AG09319 (cell line): Measurements from ENCODE around the gene CLEC7A.

Experiments used
- DNase-seq: peaks from one replicate; pipeline ENCODE4 v3.0.0-alpha.2; 2010; ENCODE audit warnings: low read depth; ENCODE audit errors: extremely low read depth
- TF ChIP-seq, protein P1 (sequence below): IDR thresholded peaks from 2 replicates; pipeline ENCODE4 v1.5.1; 2011; ENCODE audit warnings: low read depth, mild to moderate bottlenecking, inconsistent platforms, low read length, moderate library complexity

CLEC7A gene

DNA sequence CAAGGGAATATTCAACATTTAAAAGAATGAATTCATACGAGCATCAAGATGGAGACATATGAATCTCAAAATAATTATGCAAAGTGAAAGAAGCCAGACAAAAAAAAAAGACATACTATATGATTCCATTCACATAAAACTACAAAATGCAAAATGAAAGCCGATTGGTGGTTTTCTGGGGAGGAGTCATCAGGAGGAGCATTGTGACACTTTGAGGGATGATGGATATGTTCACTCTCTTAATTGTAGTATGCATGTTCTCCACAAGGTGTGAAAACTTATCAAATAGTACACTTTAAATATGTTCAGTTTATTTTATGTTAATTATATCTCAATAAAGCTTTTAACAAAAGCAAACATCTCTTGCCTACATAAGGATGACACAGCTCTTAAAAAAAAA lies 28.4 kb upstream of the CLEC7A start:
- no peak for DNase-seq
- TF ChIP-seq, protein P1, sequence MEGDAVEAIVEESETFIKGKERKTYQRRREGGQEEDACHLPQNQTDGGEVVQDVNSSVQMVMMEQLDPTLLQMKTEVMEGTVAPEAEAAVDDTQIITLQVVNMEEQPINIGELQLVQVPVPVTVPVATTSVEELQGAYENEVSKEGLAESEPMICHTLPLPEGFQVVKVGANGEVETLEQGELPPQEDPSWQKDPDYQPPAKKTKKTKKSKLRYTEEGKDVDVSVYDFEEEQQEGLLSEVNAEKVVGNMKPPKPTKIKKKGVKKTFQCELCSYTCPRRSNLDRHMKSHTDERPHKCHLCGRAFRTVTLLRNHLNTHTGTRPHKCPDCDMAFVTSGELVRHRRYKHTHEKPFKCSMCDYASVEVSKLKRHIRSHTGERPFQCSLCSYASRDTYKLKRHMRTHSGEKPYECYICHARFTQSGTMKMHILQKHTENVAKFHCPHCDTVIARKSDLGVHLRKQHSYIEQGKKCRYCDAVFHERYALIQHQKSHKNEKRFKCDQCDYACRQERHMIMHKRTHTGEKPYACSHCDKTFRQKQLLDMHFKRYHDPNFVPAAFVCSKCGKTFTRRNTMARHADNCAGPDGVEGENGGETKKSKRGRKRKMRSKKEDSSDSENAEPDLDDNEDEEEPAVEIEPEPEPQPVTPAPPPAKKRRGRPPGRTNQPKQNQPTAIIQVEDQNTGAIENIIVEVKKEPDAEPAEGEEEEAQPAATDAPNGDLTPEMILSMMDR, result no peak

DNA sequence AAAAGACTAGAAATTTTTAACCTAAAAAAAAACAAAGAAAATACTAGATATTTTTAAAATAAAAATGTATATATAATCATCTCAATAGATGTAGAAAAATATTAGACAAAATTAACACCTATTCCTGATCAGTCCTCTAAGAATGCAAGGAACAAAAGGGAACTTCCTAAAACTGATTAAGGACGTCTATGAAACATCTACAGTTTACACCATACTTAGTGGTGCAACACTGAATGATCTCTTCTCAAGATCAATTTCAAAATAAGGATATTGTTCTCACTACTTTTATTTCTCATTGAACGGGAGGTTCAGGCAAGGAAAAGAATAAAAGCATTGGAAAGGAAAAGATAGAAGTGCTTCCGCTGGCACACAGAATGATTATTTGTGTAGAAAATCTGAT lies 26.0 kb upstream of the CLEC7A start:
- TF ChIP-seq, protein P1, result no peak
- no peak for DNase-seq

DNA sequence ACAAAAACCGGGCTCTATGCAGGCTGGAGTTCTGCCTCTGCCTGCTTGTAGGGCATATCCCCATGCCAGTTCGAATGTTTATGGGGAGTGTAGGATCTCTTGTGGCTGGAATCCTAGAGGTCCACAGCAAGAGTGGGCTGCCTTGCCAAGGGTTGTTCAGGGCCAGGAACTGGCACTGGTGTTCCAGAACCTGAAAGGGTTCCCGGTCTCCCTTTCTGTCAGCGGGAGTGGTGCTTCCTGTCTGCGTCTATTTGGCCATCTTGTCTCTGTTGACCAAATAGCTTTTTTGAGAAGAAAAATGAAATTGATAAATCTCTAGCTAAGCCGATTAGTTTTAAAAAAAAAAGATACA lies 24.1 kb upstream of the CLEC7A start:
- TF ChIP-seq, protein P1, result no peak
- no peak for DNase-seq

DNA sequence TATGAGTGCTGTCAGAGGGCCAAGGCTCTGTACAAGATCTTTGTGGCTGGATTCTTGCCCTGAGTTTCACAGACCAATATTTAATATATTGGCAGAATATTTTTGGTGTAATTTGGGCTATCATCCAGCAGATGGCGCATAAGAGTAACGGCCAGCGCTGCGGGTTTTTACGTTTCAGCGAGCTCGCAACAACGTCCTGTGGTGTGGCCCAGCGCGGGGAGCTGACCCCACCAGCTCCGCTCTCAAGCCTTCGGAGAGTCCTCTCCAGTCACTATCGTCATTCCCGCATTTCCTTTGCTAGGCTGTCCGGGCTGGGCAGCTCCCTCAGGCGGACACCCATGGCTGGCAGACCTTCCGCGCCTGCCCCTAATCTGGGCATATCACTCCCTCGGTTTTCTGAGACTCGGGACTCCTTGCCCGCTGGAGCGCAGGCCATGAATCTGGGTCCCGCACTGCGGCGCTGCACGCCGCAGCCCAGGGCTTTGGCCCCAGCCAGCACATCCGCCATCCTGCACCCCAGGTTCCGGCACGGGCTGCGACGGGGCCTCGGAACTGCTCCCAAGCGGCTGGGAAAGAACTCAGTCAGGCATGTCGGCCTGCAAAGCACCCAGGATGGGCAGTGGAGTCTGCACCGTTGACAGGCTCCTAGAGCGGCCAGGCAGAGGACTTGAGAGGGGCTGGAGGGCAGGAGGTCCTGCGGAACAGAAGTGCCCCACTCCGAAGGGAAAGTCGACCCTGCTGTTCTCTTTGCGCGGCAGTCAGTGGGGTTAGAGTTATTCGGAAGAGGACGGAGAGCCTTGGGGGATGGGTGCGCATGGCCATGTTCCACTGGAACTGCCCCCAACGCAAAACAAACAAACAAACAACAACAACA lies 23.5 kb upstream of the CLEC7A start:
- DNase-seq, result no peak
- TF ChIP-seq, protein P1, result peak; percentile 68

DNA sequence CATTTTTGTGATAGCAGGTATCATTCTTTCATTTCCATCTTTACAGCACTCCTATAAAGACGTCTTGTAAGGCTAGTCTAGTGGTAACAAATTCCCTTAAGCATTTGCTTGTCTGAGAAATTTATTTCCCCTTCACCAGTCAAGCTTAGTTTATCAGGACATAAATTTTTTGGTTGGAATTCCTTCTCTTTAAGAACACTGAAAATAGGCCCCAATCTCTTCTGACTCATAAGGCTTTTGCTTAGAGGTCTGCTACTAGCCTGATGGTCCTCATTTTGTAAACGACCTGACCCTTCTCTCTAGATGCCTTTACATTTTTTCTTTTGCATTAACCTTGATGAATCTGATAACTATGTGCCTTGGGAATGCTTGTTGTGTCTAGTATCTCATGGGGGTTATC lies 21.6 kb upstream of the CLEC7A start:
- no peak for DNase-seq
- TF ChIP-seq, protein P1, result no peak

DNA sequence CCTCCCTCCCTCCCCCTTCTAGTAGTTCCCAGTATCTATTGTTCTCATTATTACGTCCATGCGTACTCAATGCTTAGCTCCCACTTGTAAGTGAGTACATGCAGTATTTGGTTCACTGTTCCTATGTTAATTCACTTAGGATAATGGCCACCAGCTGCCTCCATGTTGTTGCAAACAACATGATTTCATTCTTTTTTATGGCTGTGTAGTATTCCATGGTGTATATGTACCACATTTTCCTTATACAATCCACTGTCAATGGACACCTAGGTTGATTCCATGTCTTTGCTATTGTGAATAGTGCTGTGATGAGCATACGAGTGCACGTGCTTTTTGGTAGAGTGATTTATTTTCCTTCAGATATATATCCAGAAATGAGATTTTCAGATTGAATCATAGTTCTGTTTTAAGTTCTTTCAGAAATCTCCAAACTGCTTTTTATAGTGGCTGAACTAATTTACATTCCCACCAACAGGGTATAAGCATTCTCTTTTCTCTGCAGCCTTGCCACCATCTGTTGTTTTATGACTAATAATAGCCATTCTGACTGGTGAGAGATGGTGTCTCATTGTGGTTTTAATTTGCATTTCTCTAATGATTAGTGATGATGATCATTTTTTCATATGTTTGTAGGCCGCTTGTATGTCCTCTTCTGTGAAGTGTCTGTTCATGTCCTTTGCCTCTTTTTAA lies 17.9 kb upstream of the CLEC7A start:
- TF ChIP-seq, protein P1, result no peak
- DNase-seq, result no peak

DNA sequence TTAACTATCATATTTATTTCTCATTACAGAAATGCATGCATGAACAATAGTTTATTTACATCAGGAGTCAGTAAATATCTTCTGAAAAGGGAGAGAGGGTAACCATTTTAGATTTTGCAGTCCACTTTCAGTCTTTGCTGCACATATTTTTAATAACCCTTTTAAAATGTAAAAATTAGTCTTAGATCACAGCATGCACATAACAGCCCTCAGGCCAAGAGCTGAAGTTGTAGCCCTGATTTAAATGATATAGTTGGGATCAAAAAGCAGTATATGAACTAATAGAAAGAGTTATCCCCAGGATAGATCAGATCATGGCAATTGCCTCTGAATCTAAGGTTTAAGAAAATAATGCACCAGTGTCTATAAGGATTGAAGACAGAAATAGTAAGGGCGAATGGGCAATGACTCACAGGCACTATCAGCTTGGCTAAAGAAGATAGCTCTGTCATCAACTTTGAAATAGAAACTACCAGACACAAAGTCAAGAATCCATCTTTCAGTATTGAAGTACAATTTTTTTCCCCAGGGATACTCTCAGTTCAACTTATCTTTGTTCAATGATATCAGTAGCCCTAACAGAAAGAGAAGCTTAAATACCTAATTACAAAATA lies 13.1 kb upstream of the CLEC7A start:
- TF ChIP-seq, protein P1, result no peak
- no peak for DNase-seq
